ENCODE data around the gene CPT1B.
"Not testable (repeated sequence)": the region's sequence is repeated elsewhere in the genome, so short reads cannot be mapped to it uniquely, and the experiment has no call there.

The CPT1B gene

GRCh38 chr22:50523458-50523805 lies 54.8 kb downstream of the CPT1B start:
- no peak overlapping the region for H3K4me3 ChIP-seq (ENCODE audit: low read depth, low read length)
- DNase-seq = no peak
- TF ChIP-seq CTCF (IDR thresholded peaks at IDR 0.05; ENCODE audit: low read depth, low read length, missing control alignments) = no peak
- in situ Hi-C loops (cut with HindIII; ENCODE audit: low pct_ligation_motif_present, low sequenced_read_pairs) = no loop called here
- H3K27me3 ChIP-seq (replicated peaks) = no peaks in the 10 kb centered on the region
- H3K36me3 ChIP-seq (replicated peaks) = peaks cover 21% of the 10 kb centered on the region
- H3K27ac ChIP-seq = no peak overlapping the region

DNA sequence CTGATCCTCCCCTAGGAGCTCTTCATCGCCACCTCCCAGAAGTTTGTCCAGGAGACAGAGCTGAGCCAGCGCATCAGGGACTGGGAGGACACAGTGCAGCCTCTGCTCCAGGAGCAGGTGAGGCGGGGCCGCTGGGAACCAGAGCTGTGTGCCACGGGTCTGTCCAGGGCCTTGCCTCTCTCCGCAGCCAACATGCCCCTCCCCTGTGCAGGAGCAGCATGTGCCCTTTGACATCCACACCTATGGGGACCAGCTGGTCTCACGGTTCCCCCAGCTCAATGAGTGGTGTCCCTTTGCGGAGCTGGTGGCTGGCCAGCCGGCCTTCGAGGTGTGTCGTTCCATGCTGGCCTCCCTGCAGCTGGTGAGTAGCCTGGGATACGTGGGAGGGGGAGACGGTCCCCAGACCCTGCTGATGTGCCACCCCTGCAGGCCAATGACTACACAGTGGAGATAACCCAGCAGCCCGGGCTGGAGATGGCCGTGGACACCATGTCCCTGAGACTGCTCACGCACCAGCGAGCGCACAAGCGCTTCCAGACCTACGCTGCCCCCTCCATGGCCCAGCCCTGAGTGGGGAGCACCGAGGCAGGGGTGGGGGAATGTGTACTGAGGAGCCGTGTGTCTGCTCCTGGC lies 55.3 kb downstream of the CPT1B start:
- H3K36me3 ChIP-seq (replicated peaks) = peaks cover 21% of the 10 kb centered on the region
- in situ Hi-C loops (cut with HindIII; ENCODE audit: low pct_ligation_motif_present, low sequenced_read_pairs) = no loop called here
- no peak for DNase-seq
- no peak overlapping the region for H3K27ac ChIP-seq
- no peak overlapping the region for H3K4me3 ChIP-seq (ENCODE audit: low read depth, low read length)
- TF ChIP-seq CTCF (IDR thresholded peaks at IDR 0.05; ENCODE audit: low read depth, low read length, missing control alignments) = no peak
- no peaks in the 10 kb centered on the region for H3K27me3 ChIP-seq (replicated peaks)

- H3K36me3 ChIP-seq (replicated peaks) = peaks cover 21% of the 10 kb centered on the region
- no peak for DNase-seq
Observed at GRCh38 chr22:50522208-50522805, 55.9 kb downstream of the CPT1B start.

GRCh38 chr22:50521710-50522109 lies 56.5 kb downstream of the CPT1B start:
- in situ Hi-C loops (cut with HindIII; ENCODE audit: low pct_ligation_motif_present, low sequenced_read_pairs) = no loop called here
- Histone ChIP-seq H3K4me3 (ENCODE audit: low read depth, low read length) (no peak overlapping the region), H3K27ac (no peak overlapping the region), H3K27me3 (replicated peaks) (no peaks in the 10 kb centered on the region), H3K36me3 (replicated peaks) (peaks cover 21% of the 10 kb centered on the region)
- TF ChIP-seq CTCF (IDR thresholded peaks at IDR 0.05; ENCODE audit: low read depth, low read length, missing control alignments) = no peak
- DNase-seq = no peak

More at GRCh38 chr22:50522208-50522805, 55.9 kb downstream of the CPT1B start:
- no peak overlapping the region for H3K4me3 ChIP-seq (ENCODE audit: low read depth, low read length)
- no peaks in the 10 kb centered on the region for H3K27me3 ChIP-seq (replicated peaks)
- in situ Hi-C loops (cut with HindIII; ENCODE audit: low pct_ligation_motif_present, low sequenced_read_pairs) = no loop called here
- TF ChIP-seq CTCF (IDR thresholded peaks at IDR 0.05; ENCODE audit: low read depth, low read length, missing control alignments) = no peak
- H3K27ac ChIP-seq = no peak overlapping the region

GRCh38 chr22:50520826-50521453 lies 57.3 kb downstream of the CPT1B start:
- DNase-seq = no peak
- in situ Hi-C loops (cut with HindIII; ENCODE audit: low pct_ligation_motif_present, low sequenced_read_pairs) = no loop called here
- H3K4me3 ChIP-seq (ENCODE audit: low read depth, low read length) = no peak overlapping the region
- no peak overlapping the region for H3K27ac ChIP-seq
- TF ChIP-seq CTCF (IDR thresholded peaks at IDR 0.05; ENCODE audit: low read depth, low read length, missing control alignments) = no peak
- H3K36me3 ChIP-seq (replicated peaks) = peaks cover 21% of the 10 kb centered on the region
- H3K27me3 ChIP-seq (replicated peaks) = no peaks in the 10 kb centered on the region

GRCh38 chr22:50520184-50520583 lies 58.0 kb downstream of the CPT1B start:
- in situ Hi-C loops (cut with HindIII; ENCODE audit: low pct_ligation_motif_present, low sequenced_read_pairs); H3K27me3 ChIP-seq (replicated peaks); H3K4me3 ChIP-seq (ENCODE audit: low read depth, low read length); DNase-seq; H3K27ac ChIP-seq: not testable (repeated sequence)
- peaks cover 21% of the 10 kb centered on the region for H3K36me3 ChIP-seq (replicated peaks)

Data from brain microvascular endothelial cell (primary cell).